Islet of Langerhans (tissue), 1 donor: ENCODE data around the gene MKRN2OS.
"Not testable (repeated sequence)": the region's sequence is repeated elsewhere in the genome, so short reads cannot be mapped to it uniquely, and the experiment has no call there.

Source experiments
- FAIRE-seq: peaks from one replicate; lab custom pipeline; 2011; peaks lifted over from hg19 to GRCh38; lab: Jason Lieb, UNC

Gene MKRN2OS

GRCh38 chr3:12560505-12561190 is 15.3 kb upstream of the MKRN2OS start:
- FAIRE-seq: no peak

- FAIRE-seq: no peak
Measured at GRCh38 chr3:12559520-12559919, 14.2 kb upstream of the MKRN2OS start.

GRCh38 chr3:12558706-12559105 is 13.4 kb upstream of the MKRN2OS start:
- FAIRE-seq: no peak

GRCh38 chr3:12557473-12558100 is 12.3 kb upstream of the MKRN2OS start:
- FAIRE-seq: no peak

GRCh38 chr3:12556690-12557472 is 11.6 kb upstream of the MKRN2OS start, which contains the start of gene MKRN2:
Gene MKRN2, plus strand, starts transcription at chr3:12557087. Its CDS starts 64 bp downstream, at chr3:12557151.
- no peak for FAIRE-seq

DNA sequence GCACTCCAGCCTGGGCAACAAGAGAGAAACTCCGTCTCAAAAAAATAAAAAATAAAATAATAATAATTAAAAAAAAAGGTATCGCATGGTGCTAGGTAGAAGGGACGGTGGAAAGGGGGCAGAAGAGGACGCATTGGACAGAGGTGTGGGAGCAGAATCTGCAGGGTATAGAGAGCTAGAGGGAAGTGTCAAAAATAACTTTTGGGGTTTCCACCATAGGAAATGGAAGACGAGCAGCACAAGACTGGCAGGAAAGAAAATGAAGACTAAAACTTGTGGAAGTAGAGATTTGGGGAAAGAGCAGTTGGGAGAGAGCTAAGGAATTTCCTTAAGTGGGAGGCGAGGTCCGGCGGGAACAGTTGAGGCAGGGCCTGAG is 11.0 kb upstream of the MKRN2OS start:
- FAIRE-seq: no peak

- no peak for FAIRE-seq
Measured at GRCh38 chr3:12553921-12554391, 8.7 kb upstream of the MKRN2OS start.

- FAIRE-seq: no peak
Measured at GRCh38 chr3:12549971-12550760, 4.9 kb upstream of the MKRN2OS start.

- no peak for FAIRE-seq
Measured at GRCh38 chr3:12544652-12545472, 437 bp downstream of the MKRN2OS start.

GRCh38 chr3:12543497-12543896 is 1.8 kb downstream of the MKRN2OS start:
- FAIRE-seq: not testable (repeated sequence)

DNA sequence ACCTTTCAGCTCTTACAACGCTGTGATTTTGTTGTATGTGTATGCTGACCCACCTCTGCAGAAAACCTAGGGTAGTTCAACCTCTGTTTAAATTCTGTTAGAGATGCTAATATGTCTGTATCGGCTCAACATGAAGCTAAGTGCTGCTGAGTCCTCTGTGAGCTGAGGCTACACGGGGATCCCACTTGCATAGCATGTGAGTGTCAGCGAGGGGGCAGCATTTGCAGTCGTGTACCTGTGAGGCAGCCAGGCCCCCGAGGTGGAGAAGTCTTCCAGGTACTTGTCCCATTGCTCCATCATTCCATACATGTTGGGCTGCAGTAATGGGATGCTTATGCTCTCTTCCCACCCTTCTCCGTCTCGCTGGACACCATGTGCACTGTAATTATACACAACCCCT is 3.7 kb downstream of the MKRN2OS start:
- FAIRE-seq: no peak

- no peak for FAIRE-seq
Measured at GRCh38 chr3:12536423-12536822, 8.9 kb downstream of the MKRN2OS start.

DNA sequence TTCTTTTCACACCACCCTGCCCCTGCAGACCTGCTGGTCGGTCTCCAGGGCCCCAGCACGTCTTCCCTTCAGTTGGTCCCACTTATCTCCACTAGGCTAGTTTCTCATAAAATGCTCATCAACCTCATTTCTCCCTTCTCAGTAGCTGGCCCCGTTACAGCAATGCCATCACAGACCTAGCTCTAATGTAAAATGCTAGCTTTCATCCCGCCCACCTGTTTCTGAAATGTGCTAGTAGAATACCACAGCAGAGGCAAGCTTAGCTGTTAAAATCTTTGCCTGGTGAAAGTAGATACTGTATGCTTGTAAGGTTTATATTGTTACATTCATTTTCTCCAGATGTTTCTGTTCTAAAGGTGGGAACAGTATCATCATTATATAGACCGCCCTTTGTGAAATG is 13.1 kb downstream of the MKRN2OS start:
- FAIRE-seq: no peak

DNA sequence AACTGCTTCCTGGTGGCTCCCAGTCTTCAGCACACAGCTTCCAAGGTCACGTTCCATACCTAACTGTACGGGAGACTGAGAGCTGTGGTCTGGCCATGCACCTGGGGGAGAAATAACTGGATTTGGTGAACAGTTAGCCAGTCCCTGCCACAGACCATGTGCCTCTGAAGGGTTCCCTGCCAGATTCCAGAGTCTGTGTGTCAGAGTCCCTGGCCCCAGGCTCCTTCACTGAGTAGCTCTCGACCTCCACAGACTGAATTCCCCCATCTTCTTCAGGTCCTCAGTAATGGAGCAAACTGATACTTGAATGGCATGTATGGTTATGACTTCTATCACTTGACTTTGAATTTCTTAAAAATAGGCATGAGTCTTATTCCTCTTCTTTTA is 17.5 kb downstream of the MKRN2OS start:
- FAIRE-seq: no peak

DNA sequence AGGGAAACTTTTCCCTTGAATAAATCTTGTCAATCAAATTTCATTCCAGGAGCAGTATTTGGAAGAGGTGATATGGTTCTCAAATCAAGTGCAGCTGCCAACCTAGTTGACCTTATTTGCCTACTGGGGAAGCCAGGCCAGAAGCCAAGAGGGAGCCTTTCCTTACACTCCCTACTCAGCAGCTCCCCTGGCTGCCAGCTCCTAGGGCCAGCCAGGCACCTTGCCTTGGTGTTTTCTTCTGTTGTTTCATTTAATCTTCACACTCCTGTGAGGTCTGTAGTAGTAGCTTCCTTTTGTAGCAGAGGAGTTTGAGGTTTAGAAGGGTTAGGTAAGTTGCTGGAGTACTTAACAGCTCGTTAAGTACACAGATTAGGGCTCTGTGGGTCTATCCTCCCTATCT is 22.6 kb downstream of the MKRN2OS start:
- no peak for FAIRE-seq

GRCh38 chr3:12521010-12521409 is 24.3 kb downstream of the MKRN2OS start:
- FAIRE-seq: no peak

- FAIRE-seq: no peak
Measured at GRCh38 chr3:12518261-12519028, 26.9 kb downstream of the MKRN2OS start.

DNA sequence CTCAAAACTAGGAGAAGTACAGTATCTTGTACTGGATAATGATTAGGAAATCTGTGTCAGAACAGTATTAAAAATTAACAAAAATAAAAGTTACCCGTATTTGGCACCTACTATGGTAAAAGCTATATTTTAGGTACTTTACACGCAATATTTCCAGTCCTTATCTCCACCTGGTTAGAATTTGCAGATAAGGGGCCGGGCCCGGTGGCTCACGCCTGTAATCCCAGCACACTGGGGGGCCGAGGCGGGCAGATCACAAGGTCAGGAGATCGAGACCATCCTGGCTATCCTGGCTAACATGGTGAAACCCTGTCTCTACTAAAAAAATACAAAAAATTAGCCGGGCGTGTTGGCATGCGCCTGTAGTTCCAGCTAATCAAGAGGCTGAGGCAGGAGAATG is 28.4 kb downstream of the MKRN2OS start:
- FAIRE-seq: no peak

DNA sequence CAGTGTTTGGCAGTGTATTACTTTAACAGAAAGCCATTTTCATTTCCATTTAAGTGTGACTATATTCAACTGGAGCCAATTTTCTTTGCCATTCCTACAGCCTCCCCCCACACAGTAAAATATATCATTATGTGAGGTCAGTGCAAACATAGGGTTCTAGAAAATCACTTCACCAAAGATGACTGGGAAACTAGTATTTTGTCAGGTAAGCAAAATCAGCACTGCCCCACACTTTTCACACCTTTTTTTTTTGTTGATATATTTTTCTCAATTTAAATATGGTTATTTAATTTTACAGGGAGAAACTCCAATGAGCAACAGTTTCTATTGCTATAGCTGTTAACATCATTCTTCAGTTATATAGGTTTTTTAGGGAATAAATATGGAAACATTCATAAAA is 29.7 kb downstream of the MKRN2OS start:
- no peak for FAIRE-seq

- FAIRE-seq: no peak
Measured at GRCh38 chr3:12513694-12514446, 31.4 kb downstream of the MKRN2OS start.
